Kidney tubule cell (primary cell): ENCODE data around the gene CYP27C1.

ENCODE experiments used
- DNase-seq: peaks from one replicate; pipeline ENCODE4 v3.0.0-alpha.2; 2018; ENCODE audit warnings: low spot score

CYP27C1 gene

DNA sequence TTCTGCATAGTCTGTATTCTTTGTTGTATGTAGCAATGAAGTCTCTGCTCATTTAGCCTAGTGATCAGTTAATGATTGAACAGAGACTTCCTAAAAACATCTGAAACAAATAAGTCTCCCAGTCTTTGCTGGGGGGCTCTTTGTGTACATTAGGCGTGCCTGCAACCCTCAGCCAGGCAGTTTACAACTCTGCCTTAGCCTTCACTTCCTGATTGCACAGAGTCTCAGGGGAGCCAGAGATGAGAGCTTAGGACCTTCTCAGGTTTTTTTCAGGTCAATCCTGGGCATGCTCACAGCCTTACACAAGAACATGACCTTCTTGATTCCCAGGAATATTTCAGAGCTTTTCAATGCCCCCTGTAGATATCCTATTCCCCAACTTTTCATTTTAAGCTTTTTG, 69.1 kb downstream of the CYP27C1 start:
- DNase-seq = no peak

DNA sequence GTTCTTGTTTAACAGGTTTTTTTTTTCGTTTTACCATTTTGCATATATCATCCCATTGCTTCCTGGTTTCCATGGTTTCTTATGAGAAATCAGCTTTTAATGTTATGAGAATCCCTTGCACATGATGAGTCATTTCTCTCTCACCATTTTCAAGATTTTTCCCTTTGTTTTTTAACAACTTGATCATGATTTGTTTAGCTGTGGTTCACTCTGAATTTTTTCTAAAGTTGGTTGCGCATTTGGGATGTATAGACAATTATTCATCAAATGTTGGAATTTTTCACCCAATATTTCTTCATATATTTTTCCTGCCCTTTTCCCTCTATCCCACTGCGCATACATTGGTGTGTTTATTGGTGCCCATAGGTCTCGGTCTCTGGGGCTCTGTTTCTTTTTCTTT, 70.7 kb downstream of the CYP27C1 start:
- DNase-seq = peak; percentile 55

DNA sequence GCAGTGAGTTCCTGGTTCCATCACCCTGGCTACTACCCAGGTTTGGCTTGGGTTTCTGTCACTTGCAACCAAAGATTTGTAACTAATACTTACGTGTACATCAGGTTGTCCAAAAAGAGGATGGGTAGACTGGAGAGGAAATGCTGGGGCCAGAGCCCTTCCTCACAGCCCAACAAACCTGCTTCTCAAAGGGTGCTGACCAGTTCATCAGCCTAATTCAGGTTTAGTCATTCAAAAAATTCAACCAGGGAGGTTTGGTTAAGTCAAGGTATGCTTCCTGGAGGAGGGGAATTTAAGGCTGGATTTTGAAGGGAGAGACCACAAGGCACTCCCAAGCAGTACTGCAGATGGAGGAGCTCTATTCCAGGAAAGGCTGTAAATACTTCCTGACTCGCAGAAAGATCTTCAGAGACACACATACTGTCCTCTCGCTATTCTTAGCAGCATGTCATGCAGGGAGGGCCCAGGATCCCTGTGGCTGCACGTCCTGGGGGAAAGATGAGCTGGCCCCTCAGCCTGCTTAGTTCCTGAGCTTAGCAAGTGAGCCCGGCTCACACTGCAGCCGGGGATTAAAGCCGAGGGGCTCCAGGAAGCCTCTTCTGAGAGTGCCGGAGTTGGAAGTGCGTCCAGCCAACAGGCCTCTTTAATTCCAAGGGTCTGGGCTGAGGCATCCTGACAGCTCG, 73.1 kb downstream of the CYP27C1 start:
- peak; percentile 6 for DNase-seq

DNA sequence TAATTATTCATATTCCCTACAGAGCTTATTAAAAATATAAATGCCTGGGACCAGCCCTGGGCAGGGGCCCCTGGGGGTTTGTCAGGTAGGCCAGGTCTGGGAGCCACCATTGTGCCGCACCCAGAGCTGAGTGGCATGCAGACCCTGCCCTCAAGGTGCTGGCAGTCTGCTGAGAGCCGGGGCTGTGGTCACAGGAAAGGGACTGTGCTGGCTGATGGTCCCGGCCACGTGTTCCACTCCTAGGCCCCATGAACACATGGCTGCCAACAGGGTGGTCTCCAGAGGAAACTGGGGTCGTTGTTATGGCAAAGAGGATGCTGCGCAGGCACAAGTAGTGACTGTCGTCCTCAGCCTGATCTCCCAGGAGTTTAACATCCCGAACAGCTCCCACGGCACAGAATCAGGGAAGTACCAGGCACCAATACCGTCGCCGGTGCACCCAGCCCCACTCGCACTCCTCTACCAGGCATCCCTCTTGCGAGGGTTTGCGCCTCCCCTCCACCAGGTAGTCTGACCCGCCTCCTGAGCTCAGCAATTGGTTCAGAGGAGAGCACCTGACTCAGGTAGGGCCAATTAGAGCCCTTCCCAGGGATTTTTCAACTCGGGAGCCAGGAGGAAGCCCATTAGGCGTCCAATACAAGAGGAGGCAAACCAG, 73.9 kb downstream of the CYP27C1 start:
- DNase-seq = no peak

DNA sequence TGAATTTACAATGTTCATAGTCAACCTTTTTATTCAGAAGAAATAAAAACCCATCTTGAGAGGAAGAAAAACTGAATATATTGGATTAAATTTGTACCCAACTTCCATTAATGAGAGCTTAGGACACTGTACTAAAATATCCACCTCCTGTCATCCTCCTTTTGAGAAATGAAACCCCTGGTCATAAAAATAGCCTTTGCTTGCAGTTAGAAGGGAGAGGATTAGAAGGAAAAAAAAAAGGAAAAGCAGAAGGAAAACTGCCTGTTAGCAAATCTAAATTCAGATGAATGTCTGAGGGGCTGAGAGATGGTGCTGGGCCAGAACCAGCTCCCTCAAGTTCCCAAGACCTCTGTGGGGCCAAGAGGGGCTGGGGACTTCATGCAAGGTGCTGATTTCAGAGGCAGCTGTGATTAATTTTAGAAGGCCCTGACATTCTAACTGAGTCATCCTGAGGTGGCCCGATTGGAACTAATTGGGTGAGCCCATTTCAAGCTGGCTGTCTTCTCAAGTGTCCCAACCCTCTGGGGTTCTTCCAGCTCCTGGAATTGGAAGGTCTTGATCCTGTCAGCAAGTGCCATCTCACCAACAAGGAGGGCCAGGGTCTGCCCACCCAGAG, 74.7 kb downstream of the CYP27C1 start:
- peak; percentile 39 for DNase-seq

DNA sequence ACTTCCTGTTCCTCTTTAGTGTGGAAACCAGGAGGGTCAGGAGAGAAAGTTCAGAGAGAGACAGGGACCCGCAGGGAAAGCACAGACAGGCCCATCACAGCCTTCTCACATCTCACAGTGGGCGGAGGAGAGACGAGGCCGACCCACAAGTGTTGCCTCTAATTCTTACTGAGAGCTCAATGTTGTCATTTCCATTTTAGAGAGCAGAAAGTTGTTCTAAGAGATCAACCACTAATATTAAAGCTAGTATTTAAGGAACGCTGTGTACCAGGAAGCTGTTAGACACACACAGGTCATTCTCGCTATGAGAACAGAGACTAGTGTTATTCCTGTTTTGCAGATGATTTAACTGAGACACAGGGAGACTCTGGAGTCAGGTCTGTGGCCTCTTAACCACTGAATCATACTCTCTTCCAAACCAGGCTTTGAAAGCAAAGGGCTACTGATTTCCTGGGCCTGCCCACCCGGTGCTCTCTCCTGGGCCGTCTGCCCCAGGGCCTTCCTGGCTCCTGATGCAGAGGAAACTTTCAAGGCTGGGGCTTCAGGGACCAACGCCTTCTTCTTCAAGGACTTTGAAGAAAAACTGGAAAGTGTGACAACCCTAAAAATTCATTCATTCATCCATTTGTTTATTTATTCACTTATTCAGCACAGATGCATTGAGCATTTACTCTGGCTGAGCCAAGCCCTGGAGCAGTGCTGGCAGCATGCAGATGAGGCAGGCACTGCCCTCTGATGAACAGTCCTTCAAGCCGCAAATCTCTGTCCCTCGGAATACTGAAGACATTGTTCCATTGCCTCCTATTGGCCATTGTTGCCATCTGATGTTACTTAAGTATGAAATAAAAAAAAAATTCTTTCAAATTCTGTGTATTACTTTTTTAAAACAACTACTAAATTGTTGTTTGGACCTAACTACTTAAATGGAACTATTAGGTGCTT, 76.0 kb downstream of the CYP27C1 start:
- peak; percentile 76 for DNase-seq

DNA sequence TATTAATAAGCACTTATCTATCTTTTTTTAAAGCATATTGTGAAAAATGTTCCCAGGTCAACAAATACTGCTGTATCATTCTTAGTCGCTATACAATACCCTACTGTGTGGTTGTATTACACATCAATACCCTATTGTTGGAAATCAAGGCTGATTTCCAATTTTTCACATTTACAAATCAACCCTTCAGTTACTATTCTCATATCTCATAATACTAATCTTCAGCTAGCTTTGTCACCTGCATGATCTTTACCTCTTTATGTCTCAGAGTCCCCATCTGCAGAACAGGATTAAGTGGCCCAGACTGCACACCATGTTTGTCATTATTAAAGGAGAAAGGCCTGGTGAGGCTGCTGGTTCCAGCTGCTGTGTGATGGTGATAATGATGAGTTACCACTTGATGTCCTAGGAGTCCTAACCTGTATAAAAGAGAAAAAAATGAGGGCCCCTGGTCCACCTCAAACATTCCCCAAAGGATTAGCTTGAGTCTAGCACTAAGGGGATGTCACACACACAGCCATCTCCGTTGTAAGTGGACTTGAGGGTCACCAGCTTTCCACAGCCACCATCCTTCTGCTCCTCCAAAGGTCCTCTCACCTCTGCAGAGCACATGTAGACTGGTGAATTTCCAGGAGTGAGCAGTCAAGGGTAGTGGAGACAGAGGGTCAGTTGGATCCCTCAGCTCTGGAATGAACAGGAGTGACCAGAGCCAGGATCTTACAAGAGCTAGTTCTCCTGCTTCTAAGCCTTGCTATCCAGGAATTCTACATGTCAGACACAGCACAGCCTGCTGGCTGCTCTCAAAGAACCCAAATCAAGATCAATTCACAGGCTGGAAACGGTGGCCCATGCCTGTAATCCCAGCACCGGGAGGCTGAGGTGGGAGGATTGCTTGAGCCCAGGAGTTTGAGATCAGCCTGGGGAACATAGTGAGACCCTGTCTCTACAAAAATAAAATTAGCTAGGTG, 77.2 kb downstream of the CYP27C1 start:
- DNase-seq = no peak

DNA sequence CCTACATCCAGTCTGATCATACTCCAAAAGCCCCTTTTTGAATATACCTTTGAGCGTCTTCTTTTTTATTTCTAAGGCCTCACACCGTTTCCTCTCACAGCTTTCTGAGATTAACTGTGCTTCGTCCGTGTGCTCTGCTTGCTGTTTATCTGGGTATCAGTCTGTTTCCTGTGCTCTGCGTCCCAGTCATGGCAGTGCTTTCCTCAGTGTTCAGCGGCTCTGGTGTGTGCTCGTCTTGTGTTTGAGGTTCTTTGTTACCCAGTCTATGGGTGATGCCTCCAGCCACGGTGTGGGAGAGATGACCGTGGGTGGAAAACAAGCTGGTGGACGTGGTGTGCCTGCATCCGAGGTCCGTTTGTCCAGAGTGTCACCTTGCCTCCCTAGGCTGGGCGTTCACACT, 79.6 kb downstream of the CYP27C1 start:
- no peak for DNase-seq

DNA sequence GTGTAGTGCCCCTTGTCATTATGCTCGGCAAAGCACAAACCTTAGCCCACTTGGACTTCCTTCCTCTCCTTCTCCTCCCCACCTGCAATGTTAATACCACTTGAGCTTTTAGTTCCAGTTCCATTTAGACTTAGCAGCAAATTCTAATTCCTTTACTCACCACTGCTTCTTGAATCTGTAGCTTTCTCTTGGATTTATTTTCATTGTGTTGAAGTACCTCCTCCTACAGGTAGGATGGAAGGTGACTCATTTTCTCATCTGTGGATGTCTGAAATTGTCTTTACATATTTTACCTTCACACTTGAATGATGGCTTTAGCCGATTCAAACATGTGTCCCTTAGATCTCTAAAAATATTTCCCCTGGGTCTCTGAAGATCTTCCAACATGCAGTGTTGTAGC, 80.3 kb downstream of the CYP27C1 start:
- DNase-seq = peak; percentile 40

DNA sequence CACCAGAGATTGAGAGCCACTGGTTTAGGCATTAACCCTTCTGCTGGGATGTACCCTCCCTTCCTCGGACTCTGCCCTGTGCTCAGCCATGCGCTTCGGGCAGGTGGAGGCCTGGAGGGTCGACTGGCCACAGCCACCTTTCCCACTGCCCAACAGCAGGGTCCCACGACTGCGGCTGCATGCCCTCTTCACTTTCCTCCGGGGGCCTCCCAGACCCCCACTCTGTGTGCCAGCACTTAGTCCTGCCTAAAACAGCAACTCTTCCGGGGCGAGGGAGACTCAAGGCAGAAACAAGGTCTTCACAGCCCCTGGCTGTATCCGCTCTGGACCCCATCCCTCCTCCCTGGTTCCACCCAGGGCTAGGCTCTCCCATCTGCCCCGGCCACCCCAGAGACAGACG, 81.8 kb downstream of the CYP27C1 start:
- DNase-seq = no peak

DNA sequence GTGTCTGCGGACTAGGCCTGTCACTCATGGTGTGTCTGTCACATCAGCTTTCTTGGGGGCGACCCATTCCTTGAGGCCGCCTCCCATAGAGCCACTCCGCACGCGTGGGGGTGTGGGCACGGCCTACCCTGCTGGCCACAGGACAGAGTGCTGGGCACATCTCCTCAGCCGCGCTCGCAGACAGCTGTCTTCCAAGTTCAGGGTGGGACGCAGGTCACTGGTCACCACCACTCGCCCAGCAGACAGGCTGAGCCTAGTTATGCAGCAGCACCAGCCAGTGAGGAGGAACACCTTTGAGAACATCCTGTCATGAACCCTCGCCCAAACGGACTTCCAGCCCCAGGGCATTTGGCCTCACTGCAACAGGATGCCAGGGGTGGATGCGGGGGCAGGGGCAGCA, 82.4 kb downstream of the CYP27C1 start:
- no peak for DNase-seq

DNA sequence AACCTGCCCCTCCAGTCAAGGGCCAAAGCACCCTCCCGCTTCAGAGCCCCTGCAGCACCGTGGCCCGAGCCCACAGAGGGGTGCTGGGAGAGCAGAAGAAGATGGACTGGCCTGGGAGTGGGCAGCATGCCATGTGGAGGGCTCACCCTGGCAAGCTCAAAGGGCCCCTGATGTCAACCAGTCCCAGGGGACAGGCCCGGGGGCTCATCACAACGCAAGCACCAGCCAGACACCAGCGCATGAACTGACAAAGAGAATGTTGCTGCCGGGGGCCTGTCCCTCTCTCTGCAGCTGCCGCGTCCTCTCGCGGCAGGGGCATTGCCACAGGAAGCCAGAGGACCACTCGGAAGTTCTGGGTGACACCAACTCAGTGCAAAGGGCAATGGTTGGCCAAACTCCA, 82.9 kb downstream of the CYP27C1 start:
- no peak for DNase-seq

DNA sequence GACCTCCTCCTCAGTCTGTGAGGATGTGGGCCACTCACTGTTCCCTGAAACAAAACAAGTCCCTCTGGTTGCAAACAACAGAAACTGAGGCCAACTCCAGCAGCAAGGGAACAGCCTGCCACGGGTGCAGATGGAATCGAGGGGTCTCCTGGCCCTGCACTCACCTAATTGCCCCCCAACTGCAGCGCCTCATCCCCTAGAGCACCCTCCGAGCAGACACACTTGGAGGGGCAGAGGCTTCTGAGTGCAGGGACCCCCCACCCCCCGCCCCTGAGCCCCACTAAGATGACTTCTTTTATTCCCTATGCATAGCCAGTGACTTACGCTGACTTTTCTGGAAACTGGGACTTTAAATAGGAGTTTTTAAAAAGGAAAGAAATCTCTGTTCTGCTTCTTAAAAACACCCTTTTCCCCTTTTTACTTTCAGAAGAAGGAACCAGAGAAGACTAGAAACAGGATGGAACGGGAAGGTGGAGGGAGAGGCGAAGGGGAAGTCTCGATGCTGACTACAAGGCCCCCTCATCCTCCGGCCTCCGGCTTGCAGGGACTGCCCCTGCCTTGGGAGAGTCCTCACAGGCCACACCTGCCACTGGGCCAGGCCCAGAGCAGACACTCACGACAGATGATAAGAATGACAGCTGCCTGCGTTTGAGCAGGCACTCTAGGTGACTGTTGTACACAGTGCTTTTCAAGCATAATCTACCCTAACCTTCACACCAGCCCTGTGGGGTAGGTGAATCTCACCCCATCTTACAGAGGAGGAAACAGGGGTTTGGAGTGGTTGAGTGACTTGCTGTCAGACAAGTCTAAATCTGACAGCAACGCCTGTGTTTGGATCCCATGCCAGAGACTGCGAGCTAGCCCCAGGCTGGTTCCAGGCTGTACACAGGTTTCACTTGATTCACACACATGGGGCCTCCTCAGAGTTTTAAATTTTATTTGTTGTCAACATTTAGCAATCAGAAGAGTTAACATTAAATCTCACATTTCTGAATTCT, 85.0 kb downstream of the CYP27C1 start:
- DNase-seq = no peak

DNA sequence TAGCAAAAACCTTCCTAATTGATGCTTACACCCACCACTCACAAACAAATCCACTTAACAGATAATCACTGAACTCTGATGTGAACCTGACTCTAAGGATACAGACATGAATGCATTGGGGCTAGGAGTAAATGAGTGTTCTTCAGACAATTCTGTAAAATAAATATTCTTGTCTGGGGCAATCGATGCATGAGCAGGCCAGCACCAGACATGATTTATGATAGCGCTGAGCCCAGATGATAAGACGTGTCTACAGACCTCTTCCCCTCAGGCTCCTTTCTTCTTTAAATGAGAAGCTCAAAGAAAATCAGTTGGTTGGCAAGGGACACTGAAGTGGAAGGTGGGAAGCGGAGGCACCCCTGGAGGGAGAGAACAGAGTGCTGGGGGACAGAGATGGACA, 85.9 kb downstream of the CYP27C1 start:
- DNase-seq = no peak
